ENCODE data around the gene MARCHF7.
"Not testable (repeated sequence)": the region's sequence is repeated elsewhere in the genome, so short reads cannot be mapped to it uniquely, and the experiment has no call there.

Gene MARCHF7
- total RNA-seq = 104 to 274 (median 166) reads per million in 9 experiments

GRCh38 chr2:159712143-159712928 is at the start of gene MARCHF7:
Gene MARCHF7, plus strand, starts transcription at chr2:159712506. Its CDS starts 16,517 bp downstream, at chr2:159729023.
- peak; percentile 88 for ATAC-seq (replicated peaks)
- Mint-ChIP-seq H3K27ac (peak within 1 kb of the TSS; percentile 99 to 100), H3K4me3 (peak within 1 kb of the TSS; percentile 99 to 100), H3K36me3 (ENCODE audit: insufficient read depth) (peaks cover 42% of the 10 kb centered on the region), H3K27me3 (no peaks in the 10 kb centered on the region), H3K9me3 (no peaks in the 10 kb centered on the region), H3K4me1 (ENCODE audit: low read depth in 2 of 2) (peaks cover 29 to 45% of the 10 kb centered on the region in 2 donors)
- peak; percentile 98 to 99 (median 98) for DNase-seq

- not testable (repeated sequence) for H3K27me3 Mint-ChIP-seq; H3K27ac Mint-ChIP-seq; ATAC-seq (replicated peaks); H3K4me3 Mint-ChIP-seq; DNase-seq; H3K9me3 Mint-ChIP-seq; H3K36me3 Mint-ChIP-seq (ENCODE audit: insufficient read depth); H3K4me1 Mint-ChIP-seq (ENCODE audit: low read depth in 2 of 2)
Measured at GRCh38 chr2:159667423-159667822, 44.9 kb upstream of the MARCHF7 start.

GRCh38 chr2:159671047-159671446 is 41.3 kb upstream of the MARCHF7 start:
- no peak for ATAC-seq (replicated peaks)
- no peak overlapping the region for H3K27ac Mint-ChIP-seq
- DNase-seq = no peak
- H3K27me3 Mint-ChIP-seq = no peaks in the 10 kb centered on the region
- H3K4me1 Mint-ChIP-seq (ENCODE audit: low read depth in 2 of 2) = no peaks in the 10 kb centered on the region
- H3K4me3 Mint-ChIP-seq = no peak overlapping the region
- no peaks in the 10 kb centered on the region for H3K9me3 Mint-ChIP-seq
- no peaks in the 10 kb centered on the region for H3K36me3 Mint-ChIP-seq (ENCODE audit: insufficient read depth)

GRCh38 chr2:159677654-159678053 is 34.7 kb upstream of the MARCHF7 start:
- Mint-ChIP-seq H3K27ac (no peak overlapping the region), H3K27me3 (no peaks in the 10 kb centered on the region), H3K4me3 (no peak overlapping the region), H3K36me3 (ENCODE audit: insufficient read depth) (no peaks in the 10 kb centered on the region), H3K9me3 (no peaks in the 10 kb centered on the region), H3K4me1 (ENCODE audit: low read depth in 2 of 2) (no peaks in the 10 kb centered on the region)
- ATAC-seq (replicated peaks) = no peak
- no peak for DNase-seq

GRCh38 chr2:159680692-159681091 is 31.6 kb upstream of the MARCHF7 start:
- no peaks in the 10 kb centered on the region for H3K36me3 Mint-ChIP-seq (ENCODE audit: insufficient read depth)
- DNase-seq (no peak), ATAC-seq (replicated peaks) (no peak)
- H3K27me3 Mint-ChIP-seq = no peaks in the 10 kb centered on the region
- H3K4me3 Mint-ChIP-seq = no peak overlapping the region
- no peaks in the 10 kb centered on the region for H3K9me3 Mint-ChIP-seq
- H3K4me1 Mint-ChIP-seq (ENCODE audit: low read depth in 2 of 2) = no peaks in the 10 kb centered on the region
- no peak overlapping the region for H3K27ac Mint-ChIP-seq

- Mint-ChIP-seq H3K4me1 (ENCODE audit: low read depth in 2 of 2) (no peaks in the 10 kb centered on the region), H3K27me3 (no peaks in the 10 kb centered on the region), H3K36me3 (ENCODE audit: insufficient read depth) (no peaks in the 10 kb centered on the region), H3K4me3 (no peak overlapping the region), H3K27ac (peak overlapping the region in 1 of 2 donors; percentile 29), H3K9me3 (no peaks in the 10 kb centered on the region)
- no peak for DNase-seq
- no peak for ATAC-seq (replicated peaks)
Measured at GRCh38 chr2:159683817-159684216, 28.5 kb upstream of the MARCHF7 start.

- Mint-ChIP-seq H3K4me1 (ENCODE audit: low read depth in 2 of 2) (no peaks in the 10 kb centered on the region), H3K4me3 (no peak overlapping the region), H3K27ac (no peak overlapping the region), H3K36me3 (ENCODE audit: insufficient read depth) (no peaks in the 10 kb centered on the region), H3K27me3 (no peaks in the 10 kb centered on the region), H3K9me3 (no peaks in the 10 kb centered on the region)
- DNase-seq (no peak), ATAC-seq (replicated peaks) (no peak)
Measured at GRCh38 chr2:159684796-159685195, 27.5 kb upstream of the MARCHF7 start.

- H3K4me3 Mint-ChIP-seq = no peak overlapping the region
- no peaks in the 10 kb centered on the region for H3K4me1 Mint-ChIP-seq (ENCODE audit: low read depth in 2 of 2)
- ATAC-seq (replicated peaks) (no peak), DNase-seq (no peak)
- H3K27ac Mint-ChIP-seq = no peak overlapping the region
- no peaks in the 10 kb centered on the region for H3K9me3 Mint-ChIP-seq
- H3K36me3 Mint-ChIP-seq (ENCODE audit: insufficient read depth) = peaks cover 2% of the 10 kb centered on the region
- no peaks in the 10 kb centered on the region for H3K27me3 Mint-ChIP-seq
Measured at GRCh38 chr2:159694500-159695040, 17.7 kb upstream of the MARCHF7 start.

- ATAC-seq (replicated peaks) = no peak
- no peak overlapping the region for H3K4me3 Mint-ChIP-seq
Measured at GRCh38 chr2:159695795-159696448, 16.4 kb upstream of the MARCHF7 start.

GRCh38 chr2:159703491-159703890 is 8.8 kb upstream of the MARCHF7 start:
- H3K27ac Mint-ChIP-seq = no peak overlapping the region
- H3K36me3 Mint-ChIP-seq (ENCODE audit: insufficient read depth) = no peaks in the 10 kb centered on the region
- H3K4me3 Mint-ChIP-seq = no peak overlapping the region
- H3K4me1 Mint-ChIP-seq (ENCODE audit: low read depth in 2 of 2) = no peaks in the 10 kb centered on the region
- ATAC-seq (replicated peaks) (no peak), DNase-seq (no peak)
- H3K27me3 Mint-ChIP-seq = no peaks in the 10 kb centered on the region
- H3K9me3 Mint-ChIP-seq = no peaks in the 10 kb centered on the region

More at GRCh38 chr2:159695795-159696448, 16.4 kb upstream of the MARCHF7 start:
- Mint-ChIP-seq H3K4me1 (ENCODE audit: low read depth in 2 of 2) (no peaks in the 10 kb centered on the region), H3K27ac (no peak overlapping the region), H3K36me3 (ENCODE audit: insufficient read depth) (peaks cover 2% of the 10 kb centered on the region), H3K9me3 (no peaks in the 10 kb centered on the region), H3K27me3 (no peaks in the 10 kb centered on the region)
- no peak for DNase-seq

- Mint-ChIP-seq H3K9me3 (no peaks in the 10 kb centered on the region), H3K27me3 (no peaks in the 10 kb centered on the region), H3K36me3 (ENCODE audit: insufficient read depth) (no peaks in the 10 kb centered on the region), H3K4me1 (ENCODE audit: low read depth in 2 of 2) (peaks cover under 1 to 1% of the 10 kb centered on the region in 2 donors), H3K27ac (no peak overlapping the region), H3K4me3 (no peak overlapping the region)
- DNase-seq = no peak
- no peak for ATAC-seq (replicated peaks)
Measured at GRCh38 chr2:159706385-159706980, 5.8 kb upstream of the MARCHF7 start.

- no peaks in the 10 kb centered on the region for H3K9me3 Mint-ChIP-seq
- H3K4me3 Mint-ChIP-seq = no peak overlapping the region
- no peak for ATAC-seq (replicated peaks)
- no peaks in the 10 kb centered on the region for H3K27me3 Mint-ChIP-seq
- DNase-seq = no peak
- H3K4me1 Mint-ChIP-seq (ENCODE audit: low read depth in 2 of 2) = peaks cover 7 to 8% of the 10 kb centered on the region in 2 donors
- no peak overlapping the region for H3K27ac Mint-ChIP-seq
- H3K36me3 Mint-ChIP-seq (ENCODE audit: insufficient read depth) = peaks cover 15% of the 10 kb centered on the region
Measured at GRCh38 chr2:159708066-159708760, 4.1 kb upstream of the MARCHF7 start.

GRCh38 chr2:159710601-159711180 is 1.6 kb upstream of the MARCHF7 start:
- DNase-seq (no peak), ATAC-seq (replicated peaks) (no peak)
- Mint-ChIP-seq H3K4me1 (ENCODE audit: low read depth in 2 of 2) (peaks cover 17 to 30% of the 10 kb centered on the region in 2 donors), H3K9me3 (no peaks in the 10 kb centered on the region), H3K4me3 (no peak overlapping the region), H3K36me3 (ENCODE audit: insufficient read depth) (peaks cover 30% of the 10 kb centered on the region), H3K27ac (no peak overlapping the region), H3K27me3 (no peaks in the 10 kb centered on the region)
